Brain microvascular endothelial cell (primary cell): Measurements from ENCODE around the gene GALNT12.

Experiments
- DNase-seq: peaks from one replicate; pipeline ENCODE4 v3.0.0-alpha.2; 2020
- H3K27ac ChIP-seq: fragments of 250-450 bp; sonication (Bioruptor Pico); 2 replicates; pipeline ENCODE4 v1.5.1; 2020; ENCODE audit warnings: mild to moderate bottlenecking, moderate library complexity
- H3K27me3 ChIP-seq: fragments of 250-450 bp; sonication (Bioruptor Pico); replicated peaks from 2 replicates; pipeline ENCODE4 v1.5.1; 2020; ENCODE audit warnings: mild to moderate bottlenecking
- H3K36me3 ChIP-seq: fragments of 250-450 bp; sonication (Bioruptor Pico); replicated peaks from 2 replicates; pipeline ENCODE4 v1.5.1; 2020; ENCODE audit warnings: mild to moderate bottlenecking
- H3K4me3 ChIP-seq: 2 replicates; pipeline ENCODE4 v1.5.1; 2011; ENCODE audit warnings: low read depth, mild to moderate bottlenecking, control low read depth, low read length, moderate library complexity
- in situ Hi-C: cut with HindIII; loops from 2 replicates; pipeline ENCODE4 v1.10.0; 2017; ENCODE audit warnings: low sequenced_read_pairs, low pct_ligation_motif_present
- TF ChIP-seq, protein P1 (sequence below): IDR thresholded peaks from 2 replicates; pipeline ENCODE4 v1.5.1; 2011; ENCODE audit warnings: low read depth, mild to moderate bottlenecking, moderate library complexity, low read length, control low read depth, inconsistent platforms; ENCODE audit errors: missing control alignments

The GALNT12 gene

DNA sequence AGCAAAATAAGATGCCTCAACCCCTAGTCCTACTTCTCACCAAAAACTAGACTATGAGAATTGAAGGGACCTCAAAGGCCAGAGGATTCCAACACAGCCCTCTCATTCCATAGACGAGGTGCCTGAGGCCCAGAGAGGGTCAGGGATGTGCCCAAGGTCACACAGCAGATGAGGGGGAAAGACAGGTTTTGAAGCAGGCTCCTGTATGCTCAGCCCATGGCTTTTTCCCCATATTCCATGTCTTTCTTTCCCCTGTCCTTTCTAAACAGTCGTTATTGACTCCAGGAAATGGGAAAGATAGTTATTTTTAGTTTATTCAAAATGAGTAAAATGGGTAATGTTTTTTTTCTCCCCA is 75.1 kb downstream of the GALNT12 start:
- Histone ChIP-seq H3K27me3 (no peaks in the 10 kb centered on the region), H3K36me3 (no peaks in the 10 kb centered on the region), H3K4me3 (no peak overlapping the region), H3K27ac (no peak overlapping the region)
- TF ChIP-seq, protein P1, sequence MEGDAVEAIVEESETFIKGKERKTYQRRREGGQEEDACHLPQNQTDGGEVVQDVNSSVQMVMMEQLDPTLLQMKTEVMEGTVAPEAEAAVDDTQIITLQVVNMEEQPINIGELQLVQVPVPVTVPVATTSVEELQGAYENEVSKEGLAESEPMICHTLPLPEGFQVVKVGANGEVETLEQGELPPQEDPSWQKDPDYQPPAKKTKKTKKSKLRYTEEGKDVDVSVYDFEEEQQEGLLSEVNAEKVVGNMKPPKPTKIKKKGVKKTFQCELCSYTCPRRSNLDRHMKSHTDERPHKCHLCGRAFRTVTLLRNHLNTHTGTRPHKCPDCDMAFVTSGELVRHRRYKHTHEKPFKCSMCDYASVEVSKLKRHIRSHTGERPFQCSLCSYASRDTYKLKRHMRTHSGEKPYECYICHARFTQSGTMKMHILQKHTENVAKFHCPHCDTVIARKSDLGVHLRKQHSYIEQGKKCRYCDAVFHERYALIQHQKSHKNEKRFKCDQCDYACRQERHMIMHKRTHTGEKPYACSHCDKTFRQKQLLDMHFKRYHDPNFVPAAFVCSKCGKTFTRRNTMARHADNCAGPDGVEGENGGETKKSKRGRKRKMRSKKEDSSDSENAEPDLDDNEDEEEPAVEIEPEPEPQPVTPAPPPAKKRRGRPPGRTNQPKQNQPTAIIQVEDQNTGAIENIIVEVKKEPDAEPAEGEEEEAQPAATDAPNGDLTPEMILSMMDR: no peak
- in situ Hi-C loops: no loop called here
- DNase-seq: no peak

DNA sequence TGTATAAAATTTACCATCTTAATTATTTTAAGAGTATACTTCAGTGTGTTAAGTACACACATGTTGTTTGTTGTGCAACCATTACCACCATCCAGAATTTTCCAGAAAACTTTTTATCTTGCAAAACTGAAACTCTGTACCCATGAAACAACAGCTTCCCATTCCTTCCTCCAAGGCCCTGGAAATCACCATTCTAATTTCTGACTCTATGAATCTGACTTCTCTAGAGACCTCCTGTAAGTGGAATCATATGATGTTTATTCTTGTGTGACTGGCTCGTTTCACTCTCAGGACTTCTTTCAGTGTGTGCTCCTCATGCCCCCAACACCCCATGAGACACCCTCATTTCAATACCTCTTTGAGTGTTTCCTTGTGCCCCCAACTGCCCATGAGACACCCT is 75.8 kb downstream of the GALNT12 start:
- H3K36me3 ChIP-seq: no peaks in the 10 kb centered on the region
- H3K27me3 ChIP-seq: no peaks in the 10 kb centered on the region
- DNase-seq: no peak
- TF ChIP-seq, protein P1: no peak
- no peak overlapping the region for H3K27ac ChIP-seq
- no peak overlapping the region for H3K4me3 ChIP-seq
- in situ Hi-C loops: no loop called here

DNA sequence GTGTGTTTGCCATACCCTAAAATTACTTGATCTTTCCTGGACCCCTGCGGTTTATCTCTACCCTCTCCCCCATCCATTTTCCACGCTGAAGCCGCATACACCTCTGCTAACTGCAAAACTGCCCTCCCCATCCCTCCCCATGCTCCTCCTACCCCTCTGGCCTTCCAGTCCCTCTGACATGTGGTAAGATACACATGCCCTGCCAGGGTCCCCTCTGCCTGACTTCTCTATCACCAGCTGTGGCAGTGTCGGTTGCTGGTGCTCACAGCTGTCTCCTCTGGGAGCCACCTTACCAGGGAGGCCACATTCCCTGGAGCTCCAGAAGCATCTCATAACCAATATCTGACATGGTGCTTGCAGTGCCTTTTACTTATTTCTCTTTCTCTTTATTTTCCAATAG is 77.4 kb downstream of the GALNT12 start:
- Histone ChIP-seq H3K27ac (no peak overlapping the region), H3K36me3 (no peaks in the 10 kb centered on the region), H3K27me3 (no peaks in the 10 kb centered on the region), H3K4me3 (no peak overlapping the region)
- in situ Hi-C loops: no loop called here
- TF ChIP-seq, protein P1: no peak
- DNase-seq: no peak

DNA sequence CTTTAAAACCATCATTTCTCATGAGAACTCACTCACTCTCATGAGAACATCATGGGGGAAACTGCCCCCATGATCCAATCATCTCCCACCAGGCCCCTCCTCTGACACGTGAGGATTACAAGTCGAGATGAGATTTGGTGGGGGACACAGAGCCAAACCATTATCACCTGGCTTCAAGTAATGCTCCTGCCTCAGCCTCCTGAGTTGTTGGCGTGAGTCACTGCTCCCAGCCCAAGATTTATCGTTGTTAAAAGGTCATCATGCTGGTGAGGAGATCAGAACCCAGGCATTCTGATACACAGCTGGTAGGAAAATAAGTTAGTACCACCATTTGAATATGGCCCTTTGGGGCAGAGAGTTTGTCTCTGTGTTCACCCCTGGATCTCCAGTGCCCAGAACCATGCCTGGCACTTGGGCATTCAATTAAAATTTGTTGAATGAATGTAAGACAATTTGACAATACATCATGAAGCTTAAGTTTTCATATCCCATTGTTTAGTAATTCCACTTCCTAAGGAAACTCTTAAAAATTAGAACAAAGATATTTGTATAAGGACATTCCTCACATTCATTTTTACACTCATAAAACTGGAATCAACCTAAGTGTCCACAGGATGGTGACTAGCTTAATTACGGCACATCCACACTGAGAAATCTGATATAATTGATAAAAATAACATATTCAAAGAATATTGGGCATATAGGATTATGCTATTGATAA is 78.3 kb downstream of the GALNT12 start:
- TF ChIP-seq, protein P1: no peak
- H3K36me3 ChIP-seq: no peaks in the 10 kb centered on the region
- H3K4me3 ChIP-seq: no peak overlapping the region
- no peak for DNase-seq
- in situ Hi-C loops: no loop called here
- no peaks in the 10 kb centered on the region for H3K27me3 ChIP-seq
- no peak overlapping the region for H3K27ac ChIP-seq

DNA sequence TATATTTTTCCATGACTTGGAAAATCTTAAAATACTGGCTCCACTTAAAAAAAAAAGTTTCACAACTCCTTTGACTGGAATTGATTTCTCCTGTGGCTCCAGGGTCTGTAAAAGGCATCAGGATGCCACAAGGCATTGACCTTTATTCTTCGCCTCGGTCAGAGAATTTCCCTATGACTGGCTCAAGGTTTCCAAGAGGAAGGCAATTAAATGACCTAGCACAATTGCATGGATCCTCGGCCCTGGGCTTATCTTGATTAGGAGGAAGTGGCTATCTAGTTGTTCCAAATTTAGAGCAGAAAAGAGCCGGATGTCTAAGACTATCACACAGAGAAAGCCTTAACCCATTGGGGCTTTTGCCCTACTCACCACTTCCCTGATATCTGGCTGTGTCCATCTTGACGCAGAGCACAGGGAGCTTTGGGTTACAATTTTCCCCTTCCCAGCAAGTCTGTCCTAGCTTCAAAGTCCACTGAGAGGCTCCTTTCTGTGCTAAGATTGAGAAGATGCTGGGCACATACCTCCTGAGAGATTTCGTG is 79.3 kb downstream of the GALNT12 start:
- TF ChIP-seq, protein P1: no peak
- no peak for DNase-seq
- H3K4me3 ChIP-seq: no peak overlapping the region
- in situ Hi-C loops: no loop called here
- H3K36me3 ChIP-seq: no peaks in the 10 kb centered on the region
- H3K27me3 ChIP-seq: no peaks in the 10 kb centered on the region
- H3K27ac ChIP-seq: no peak overlapping the region

DNA sequence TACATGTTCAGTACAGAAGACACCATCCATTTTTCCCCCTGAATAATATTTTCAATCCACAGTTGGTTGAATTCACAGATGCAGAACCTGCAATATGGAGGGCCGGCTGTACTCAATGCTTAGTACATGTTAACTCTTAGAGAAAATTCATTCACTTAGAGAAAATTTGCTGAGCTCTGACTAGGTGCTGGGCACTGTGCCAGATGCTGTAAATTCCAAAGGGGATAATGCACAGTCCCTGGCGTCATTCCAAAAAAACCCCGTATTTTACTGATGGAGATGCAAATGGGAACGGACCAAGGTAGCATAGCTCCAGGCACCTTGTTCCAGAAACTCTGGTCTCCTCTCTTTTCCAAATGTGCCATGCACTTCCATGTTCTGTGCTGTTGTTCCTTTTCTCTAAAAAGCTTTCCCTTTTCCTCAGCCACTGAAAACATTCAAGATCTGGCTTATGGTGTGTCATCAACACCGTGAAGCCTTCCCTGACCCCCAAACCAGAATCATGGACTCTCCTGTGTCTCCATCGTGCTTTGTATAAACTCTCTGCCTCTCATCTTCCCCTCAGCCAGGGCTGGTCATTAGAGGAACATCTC is 80.5 kb downstream of the GALNT12 start:
- peak; percentile 56 for DNase-seq
- Histone ChIP-seq H3K4me3 (no peak overlapping the region), H3K27ac (no peak overlapping the region), H3K27me3 (no peaks in the 10 kb centered on the region), H3K36me3 (no peaks in the 10 kb centered on the region)
- TF ChIP-seq, protein P1: no peak
- in situ Hi-C loops: no loop called here
